Karpas-422 (cell line): Measurements from ENCODE around the gene TECTA. TPM values are rescaled to one million over a fixed set of nuclear protein-coding genes. Genes with fewer than 3 reads are reported as not detected.

Experiments used
- DNase-seq: peaks from one replicate; pipeline ENCODE4 v3.0.0-alpha.2; 2015
- H2AFZ ChIP-seq: fragments of 200-600 bp; sonication (generic); 2 replicates; pipeline ENCODE4 v1.6.1; 2014; ENCODE audit warnings: antibody characterized with exemption, low read length, mixed read lengths
- H3K27ac ChIP-seq: fragments of 200-600 bp; sonication (generic); 2 replicates; pipeline ENCODE4 v1.5.1; 2014; ENCODE audit warnings: mild to moderate bottlenecking, low read length, moderate library complexity
- H3K27me3 ChIP-seq: fragments of 200-600 bp; sonication (generic); 2 replicates; pipeline ENCODE4 v1.6.1; 2014; ENCODE audit warnings: low read length, mixed read lengths
- H3K36me3 ChIP-seq: fragments of 200-600 bp; sonication (generic); 2 replicates; pipeline ENCODE4 v1.6.1; 2014; ENCODE audit warnings: low read length, mixed read lengths; ENCODE audit not compliant: insufficient read depth
- H3K4me1 ChIP-seq: fragments of 200-600 bp; sonication (generic); 2 replicates; pipeline ENCODE4 v1.6.1; 2014; ENCODE audit warnings: mild to moderate bottlenecking, low read length, mixed read lengths
- H3K4me2 ChIP-seq: fragments of 200-600 bp; sonication (generic); 2 replicates; pipeline ENCODE4 v1.6.1; 2014; ENCODE audit warnings: low read length, low read depth, mild to moderate bottlenecking; ENCODE audit not compliant: poor library complexity, severe bottlenecking
- H3K4me3 ChIP-seq: fragments of 200-600 bp; sonication (generic); 2 replicates; pipeline ENCODE4 v1.5.1; 2014; ENCODE audit warnings: mild to moderate bottlenecking, antibody characterized with exemption, low read length, mixed read lengths
- H3K79me2 ChIP-seq: fragments of 200-600 bp; sonication (generic); 2 replicates; pipeline ENCODE4 v1.6.1; 2014; ENCODE audit warnings: mild to moderate bottlenecking, low read length, mixed read lengths
- H3K9ac ChIP-seq: fragments of 200-600 bp; sonication (generic); 2 replicates; pipeline ENCODE4 v1.6.0; 2014; ENCODE audit warnings: low read length
- H3K9me2 ChIP-seq: fragments of 200-600 bp; sonication (generic), shearing (Covaris generic); replicated peaks from 2 replicates; pipeline ENCODE4 v1.6.0; 2014; ENCODE audit warnings: mild to moderate bottlenecking, low read length, moderate library complexity; ENCODE audit not compliant: insufficient read depth
- H3K9me3 ChIP-seq: fragments of 300-700, 200-600 bp; sonication (generic); 2 replicates; pipeline ENCODE4 v1.6.1; 2014; ENCODE audit warnings: low read length, mixed read lengths
- H4K20me1 ChIP-seq: fragments of 200-600 bp; sonication (generic); 2 replicates; pipeline ENCODE4 v1.6.1; 2014; ENCODE audit warnings: mild to moderate bottlenecking, antibody characterized with exemption, low read length, low read depth; ENCODE audit not compliant: insufficient read depth
- total RNA-seq: library from RNA; depleted of rRNA; stranded (reverse); fragments of >200 nt; shearing (Covaris generic); gene quantifications from 2 replicates; pipeline ENCODE4 v1.2.3, GENCODE V29; 2014; ENCODE audit warnings: low replicate concordance

TECTA gene
- total RNA-seq, 1 experiment from 2014 or later: not detected

DNA sequence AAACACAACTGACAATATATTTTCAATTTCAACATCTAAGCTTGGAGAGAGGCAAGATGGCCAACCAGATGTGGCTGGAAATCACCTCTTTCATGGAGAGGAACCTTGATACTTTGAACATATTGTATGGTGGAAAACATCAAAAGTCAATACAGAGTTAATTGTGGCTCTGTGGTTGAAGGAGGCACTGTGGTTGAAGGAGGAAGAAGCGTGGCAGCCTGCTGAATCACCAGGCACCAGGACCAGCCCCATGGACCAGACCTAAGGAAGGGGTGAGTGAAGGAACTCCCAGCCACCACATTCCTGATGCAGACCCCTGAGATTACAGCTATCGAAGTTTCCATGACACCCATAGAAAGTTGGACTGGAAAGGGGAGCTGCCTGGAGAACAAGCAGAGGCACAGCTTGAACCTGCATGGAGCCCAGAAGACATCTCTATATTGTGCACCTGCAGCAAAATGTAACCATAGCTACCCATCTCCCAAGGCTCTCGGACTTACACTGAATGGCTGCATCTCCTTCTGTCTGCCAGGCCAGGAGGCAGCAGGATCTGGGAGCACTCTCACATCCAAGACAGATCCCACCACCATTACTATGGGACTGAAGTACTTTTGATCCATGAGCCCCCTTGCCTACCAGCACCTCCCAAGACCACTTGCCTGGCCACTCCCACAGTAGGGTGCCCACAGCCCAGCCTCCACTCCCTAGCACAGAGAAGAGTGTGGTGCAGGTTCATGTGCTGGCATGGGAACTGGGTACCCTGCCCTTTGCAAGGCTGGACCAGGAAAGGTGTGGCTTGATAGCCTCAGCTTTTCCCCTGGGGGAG is 111.7 kb downstream of the TECTA start:
- Histone ChIP-seq H3K4me2 (no peak overlapping the region), H3K9me2 (no peaks in the 10 kb centered on the region), H4K20me1 (no peaks in the 10 kb centered on the region), H3K4me1 (no peaks in the 10 kb centered on the region), H3K9me3 (no peaks in the 10 kb centered on the region), H3K9ac (no peak overlapping the region), H2AFZ (no peak overlapping the region), H3K4me3 (no peak overlapping the region), H3K79me2 (no peaks in the 10 kb centered on the region), H3K27ac (no peak overlapping the region), H3K27me3 (no peaks in the 10 kb centered on the region), H3K36me3 (no peaks in the 10 kb centered on the region)
- no peak for DNase-seq

DNA sequence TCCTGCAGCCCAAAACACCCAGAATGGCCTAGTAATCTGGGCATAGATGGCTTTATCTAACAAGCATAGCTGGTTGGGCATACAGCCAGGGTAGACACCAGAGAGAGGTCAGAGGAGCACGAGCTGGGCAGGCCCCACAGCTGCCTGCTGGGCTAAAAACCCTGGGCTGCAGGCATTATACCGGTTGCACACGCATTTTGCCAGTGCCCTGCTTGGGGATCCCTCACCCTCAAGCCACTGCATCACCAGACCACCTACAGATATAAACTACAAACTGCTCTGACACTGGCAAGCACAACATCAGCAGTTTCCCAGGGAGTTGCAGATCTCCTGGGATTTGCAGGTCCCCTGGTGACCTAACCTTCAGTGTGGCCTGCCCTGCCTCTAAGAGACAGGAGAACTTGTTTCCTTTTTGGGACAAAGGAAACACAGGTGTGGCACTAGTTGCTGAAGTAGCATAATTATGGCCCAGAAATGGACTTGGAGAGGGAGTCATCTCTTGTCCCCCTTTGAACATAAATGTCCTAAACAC is 112.4 kb downstream of the TECTA start:
- H3K27me3 ChIP-seq: no peaks in the 10 kb centered on the region
- no peak overlapping the region for H2AFZ ChIP-seq
- DNase-seq: no peak
- H4K20me1 ChIP-seq: no peaks in the 10 kb centered on the region
- H3K9ac ChIP-seq: no peak overlapping the region
- no peaks in the 10 kb centered on the region for H3K36me3 ChIP-seq
- H3K4me3 ChIP-seq: no peak overlapping the region
- no peak overlapping the region for H3K27ac ChIP-seq
- no peaks in the 10 kb centered on the region for H3K9me3 ChIP-seq
- no peak overlapping the region for H3K4me2 ChIP-seq
- H3K9me2 ChIP-seq: no peaks in the 10 kb centered on the region
- no peaks in the 10 kb centered on the region for H3K4me1 ChIP-seq
- no peaks in the 10 kb centered on the region for H3K79me2 ChIP-seq

DNA sequence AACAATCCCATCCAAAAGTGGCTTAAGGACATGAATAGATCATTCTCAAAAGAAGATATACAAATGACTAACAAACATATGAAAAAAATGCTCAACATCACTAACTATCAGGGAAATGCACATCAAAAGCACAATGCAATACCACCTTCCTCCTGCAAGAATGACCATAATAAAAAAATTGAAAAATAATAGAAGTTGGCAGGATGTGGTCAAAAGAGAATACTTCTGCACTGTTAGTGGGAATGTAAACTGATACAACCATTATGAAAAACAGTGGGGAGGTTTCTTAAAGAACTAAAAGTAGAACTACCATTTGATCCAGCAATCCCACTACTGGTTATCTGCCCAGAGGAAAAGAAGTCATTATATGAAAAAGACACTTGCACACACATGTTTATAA is 113.8 kb downstream of the TECTA start:
- Histone ChIP-seq H3K27ac (no peak overlapping the region), H3K27me3 (no peaks in the 10 kb centered on the region), H3K9me2 (no peaks in the 10 kb centered on the region), H4K20me1 (no peaks in the 10 kb centered on the region), H3K4me3 (no peak overlapping the region), H2AFZ (no peak overlapping the region), H3K4me2 (no peak overlapping the region), H3K79me2 (no peaks in the 10 kb centered on the region), H3K9me3 (no peaks in the 10 kb centered on the region), H3K4me1 (no peaks in the 10 kb centered on the region), H3K36me3 (no peaks in the 10 kb centered on the region), H3K9ac (no peak overlapping the region)
- no peak for DNase-seq

DNA sequence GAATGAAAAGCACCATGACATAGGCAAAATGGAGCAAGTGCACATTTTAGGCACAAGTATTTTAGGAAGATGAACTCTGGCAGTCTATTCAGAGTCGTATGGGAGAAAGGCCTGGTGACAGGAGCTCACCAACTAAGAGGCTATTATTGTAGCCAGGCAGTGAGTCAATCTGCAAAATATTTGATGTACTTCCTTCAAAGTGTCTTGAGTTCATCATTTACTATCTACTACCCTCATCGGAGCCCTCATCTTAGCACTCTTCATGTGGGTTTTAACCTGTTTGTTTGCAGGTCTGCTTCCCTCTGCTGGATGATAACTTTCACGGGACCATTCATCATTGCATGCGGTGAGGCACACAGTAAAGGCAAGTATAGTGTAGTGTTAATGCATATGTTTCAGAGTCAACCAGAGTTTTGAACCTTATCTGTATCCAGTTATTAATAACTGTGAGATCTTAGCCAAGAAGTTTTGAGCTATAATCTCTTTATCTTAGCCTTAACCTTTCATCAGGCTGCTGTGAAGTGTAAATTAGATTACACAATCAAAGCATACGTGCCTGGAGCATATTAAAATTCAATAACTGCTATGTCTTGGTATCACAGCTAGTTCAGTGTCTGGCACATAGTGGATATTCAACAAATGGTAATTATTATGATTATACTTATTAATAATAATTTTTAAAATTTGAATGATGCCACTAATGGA is 120.6 kb downstream of the TECTA start:
- H3K79me2 ChIP-seq: no peaks in the 10 kb centered on the region
- H3K9me3 ChIP-seq: no peaks in the 10 kb centered on the region
- no peak overlapping the region for H3K9ac ChIP-seq
- no peak overlapping the region for H3K4me2 ChIP-seq
- DNase-seq: no peak
- no peak overlapping the region for H3K4me3 ChIP-seq
- no peaks in the 10 kb centered on the region for H3K4me1 ChIP-seq
- no peak overlapping the region for H3K27ac ChIP-seq
- H3K9me2 ChIP-seq: no peaks in the 10 kb centered on the region
- H3K27me3 ChIP-seq: no peaks in the 10 kb centered on the region
- no peak overlapping the region for H2AFZ ChIP-seq
- H3K36me3 ChIP-seq: no peaks in the 10 kb centered on the region
- no peaks in the 10 kb centered on the region for H4K20me1 ChIP-seq

DNA sequence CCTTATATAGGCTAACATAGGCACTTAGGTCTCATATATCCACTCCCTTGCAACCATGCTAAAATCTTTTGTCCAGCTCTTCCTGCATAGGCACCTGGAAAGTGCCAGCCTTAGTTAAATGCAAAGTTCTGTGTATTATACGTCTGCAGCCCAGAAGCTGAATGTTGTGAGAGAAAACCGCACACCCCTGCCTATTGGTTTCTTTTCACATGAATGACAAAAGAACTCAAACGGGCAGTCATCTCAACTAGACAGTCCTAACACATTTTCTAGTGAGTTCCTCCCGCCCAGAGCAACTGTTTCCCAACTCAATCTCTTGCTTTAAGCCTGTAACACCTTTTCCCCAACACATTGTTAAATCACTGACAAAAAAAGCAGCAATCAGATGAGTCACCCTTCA is 122.1 kb downstream of the TECTA start:
- Histone ChIP-seq H2AFZ (no peak overlapping the region), H3K79me2 (no peaks in the 10 kb centered on the region), H3K27me3 (no peaks in the 10 kb centered on the region), H4K20me1 (no peaks in the 10 kb centered on the region), H3K9me3 (no peaks in the 10 kb centered on the region), H3K9me2 (no peaks in the 10 kb centered on the region), H3K4me3 (no peak overlapping the region), H3K27ac (no peak overlapping the region), H3K9ac (no peak overlapping the region), H3K4me1 (no peaks in the 10 kb centered on the region), H3K4me2 (no peak overlapping the region), H3K36me3 (no peaks in the 10 kb centered on the region)
- no peak for DNase-seq

DNA sequence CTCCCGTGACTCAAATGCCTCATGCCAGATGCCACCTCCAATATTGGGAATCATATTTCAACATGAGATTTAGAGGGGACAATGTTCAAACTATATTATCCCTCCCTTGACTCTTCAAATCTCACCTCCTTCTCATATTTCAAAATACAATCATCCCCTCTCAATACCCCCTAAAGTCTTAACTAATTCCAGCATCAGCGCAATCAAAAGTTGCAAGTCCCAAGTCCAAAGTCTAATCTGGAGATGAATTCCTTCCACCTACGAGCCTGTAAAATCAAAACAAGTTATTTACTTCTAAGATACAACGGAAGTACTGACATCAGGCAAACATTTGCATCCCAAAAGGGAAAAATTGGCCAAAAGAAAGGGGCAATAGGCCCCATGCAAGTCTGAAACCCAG is 124.3 kb downstream of the TECTA start:
- no peaks in the 10 kb centered on the region for H3K9me3 ChIP-seq
- no peaks in the 10 kb centered on the region for H3K9me2 ChIP-seq
- H3K27me3 ChIP-seq: no peaks in the 10 kb centered on the region
- H3K27ac ChIP-seq: no peak overlapping the region
- H3K9ac ChIP-seq: no peak overlapping the region
- H3K79me2 ChIP-seq: no peaks in the 10 kb centered on the region
- DNase-seq: no peak
- no peaks in the 10 kb centered on the region for H3K36me3 ChIP-seq
- H4K20me1 ChIP-seq: no peaks in the 10 kb centered on the region
- no peaks in the 10 kb centered on the region for H3K4me1 ChIP-seq
- H2AFZ ChIP-seq: no peak overlapping the region
- H3K4me3 ChIP-seq: no peak overlapping the region
- no peak overlapping the region for H3K4me2 ChIP-seq

DNA sequence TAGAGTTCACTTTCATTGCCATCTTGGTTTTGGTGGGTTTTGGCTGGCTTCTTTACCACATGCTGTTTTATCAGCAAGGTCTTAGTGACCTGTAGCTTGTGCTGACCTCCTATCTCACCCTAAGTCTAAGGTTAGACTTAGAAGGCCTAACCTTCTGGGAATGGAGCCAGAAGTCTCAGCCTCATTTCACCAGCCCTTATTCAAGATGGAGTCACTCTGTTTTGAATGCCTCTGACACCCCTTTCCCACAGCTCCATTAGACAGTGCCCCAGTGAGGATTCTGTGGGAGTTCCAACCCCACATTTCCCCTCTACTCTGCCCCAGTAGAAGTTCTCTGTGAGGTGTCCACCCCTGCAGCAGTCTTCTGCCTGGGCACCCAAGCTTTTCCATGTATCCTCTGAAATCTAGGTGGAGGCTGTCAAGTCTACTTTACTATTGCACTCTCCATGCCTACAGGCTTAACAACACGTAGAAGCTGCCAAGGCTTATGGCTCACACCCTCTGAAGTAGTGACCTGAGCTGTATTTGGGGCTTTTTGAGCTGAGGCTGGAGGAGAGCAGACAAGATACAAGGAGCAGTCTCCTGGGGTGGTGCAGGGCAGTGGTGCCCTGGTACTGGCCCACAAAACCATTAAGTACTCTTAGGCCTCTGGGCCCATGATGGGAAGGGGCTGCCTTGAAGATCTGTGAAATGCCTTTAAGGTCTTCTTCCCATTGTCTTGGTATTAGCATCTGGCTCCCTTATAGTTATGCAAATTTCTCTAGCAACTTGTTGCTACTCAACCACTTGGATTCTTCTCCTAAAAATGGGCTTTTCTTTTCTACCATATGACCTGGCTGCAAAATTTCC is 125.6 kb downstream of the TECTA start:
- no peak overlapping the region for H3K27ac ChIP-seq
- no peaks in the 10 kb centered on the region for H3K36me3 ChIP-seq
- H3K27me3 ChIP-seq: no peaks in the 10 kb centered on the region
- H3K4me3 ChIP-seq: no peak overlapping the region
- no peaks in the 10 kb centered on the region for H3K4me1 ChIP-seq
- no peak overlapping the region for H2AFZ ChIP-seq
- H3K9me2 ChIP-seq: no peaks in the 10 kb centered on the region
- DNase-seq: no peak
- no peaks in the 10 kb centered on the region for H3K79me2 ChIP-seq
- no peaks in the 10 kb centered on the region for H3K9me3 ChIP-seq
- H3K9ac ChIP-seq: no peak overlapping the region
- no peak overlapping the region for H3K4me2 ChIP-seq
- no peaks in the 10 kb centered on the region for H4K20me1 ChIP-seq

DNA sequence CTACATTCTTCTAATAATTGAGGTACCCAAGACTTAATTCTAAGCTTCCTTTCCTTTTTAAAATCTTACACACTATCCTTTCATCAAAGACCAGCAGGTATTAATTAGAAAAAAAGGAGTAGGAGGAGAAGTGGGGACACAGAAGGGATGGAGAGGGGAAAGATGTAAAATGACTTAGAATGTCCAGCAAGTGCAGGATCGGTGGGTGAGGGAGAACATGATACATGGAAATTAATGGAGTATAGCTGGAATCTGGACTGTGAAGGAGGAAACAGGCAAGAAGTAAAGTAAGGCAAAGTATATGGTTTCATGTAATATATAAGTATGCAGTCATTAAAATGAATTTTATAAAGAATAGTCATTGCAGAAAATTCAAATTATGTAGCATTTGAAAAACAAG is 127.8 kb downstream of the TECTA start:
- Histone ChIP-seq H3K9me3 (no peaks in the 10 kb centered on the region), H3K79me2 (no peaks in the 10 kb centered on the region), H3K9ac (no peak overlapping the region), H3K36me3 (no peaks in the 10 kb centered on the region), H3K4me1 (no peaks in the 10 kb centered on the region), H3K4me2 (no peak overlapping the region), H2AFZ (no peak overlapping the region), H3K9me2 (no peaks in the 10 kb centered on the region), H4K20me1 (no peaks in the 10 kb centered on the region), H3K27me3 (no peaks in the 10 kb centered on the region), H3K27ac (no peak overlapping the region), H3K4me3 (no peak overlapping the region)
- no peak for DNase-seq
